Stimulated activated naive CD8-positive, alpha-beta T cell treated with anti-CD3 and anti-CD28 coated beads, Interleukin-15, Interleukin-2, amounts not matched to agents 100 ng/mL and 50 ng/mL, for 24 hours (primary cell): ENCODE data around the gene ZNF668.
"Not testable (repeated sequence)": the region's sequence is repeated elsewhere in the genome, so short reads cannot be mapped to it uniquely, and the experiment has no call there.

Source experiments
- H3K27ac Mint-ChIP-seq: one replicate; pipeline ENCODE4 v1.8.0; 2021; ENCODE audit warnings: mild to moderate bottlenecking, mixed read lengths
- H3K27me3 Mint-ChIP-seq: one replicate; pipeline ENCODE4 v1.8.0; 2021; ENCODE audit warnings: mixed read lengths
- H3K36me3 Mint-ChIP-seq: one replicate; pipeline ENCODE4 v1.8.0; 2021; ENCODE audit warnings: low read depth, mixed read lengths
- H3K4me1 Mint-ChIP-seq: one replicate; pipeline ENCODE4 v1.8.0; 2021; ENCODE audit warnings: low read depth, mixed read lengths
- H3K4me3 Mint-ChIP-seq: one replicate; pipeline ENCODE4 v1.8.0; 2021; ENCODE audit warnings: mild to moderate bottlenecking, mixed read lengths
- H3K9me3 Mint-ChIP-seq: one replicate; pipeline ENCODE4 v1.8.0; 2021; ENCODE audit warnings: mixed read lengths

Gene ZNF668

DNA sequence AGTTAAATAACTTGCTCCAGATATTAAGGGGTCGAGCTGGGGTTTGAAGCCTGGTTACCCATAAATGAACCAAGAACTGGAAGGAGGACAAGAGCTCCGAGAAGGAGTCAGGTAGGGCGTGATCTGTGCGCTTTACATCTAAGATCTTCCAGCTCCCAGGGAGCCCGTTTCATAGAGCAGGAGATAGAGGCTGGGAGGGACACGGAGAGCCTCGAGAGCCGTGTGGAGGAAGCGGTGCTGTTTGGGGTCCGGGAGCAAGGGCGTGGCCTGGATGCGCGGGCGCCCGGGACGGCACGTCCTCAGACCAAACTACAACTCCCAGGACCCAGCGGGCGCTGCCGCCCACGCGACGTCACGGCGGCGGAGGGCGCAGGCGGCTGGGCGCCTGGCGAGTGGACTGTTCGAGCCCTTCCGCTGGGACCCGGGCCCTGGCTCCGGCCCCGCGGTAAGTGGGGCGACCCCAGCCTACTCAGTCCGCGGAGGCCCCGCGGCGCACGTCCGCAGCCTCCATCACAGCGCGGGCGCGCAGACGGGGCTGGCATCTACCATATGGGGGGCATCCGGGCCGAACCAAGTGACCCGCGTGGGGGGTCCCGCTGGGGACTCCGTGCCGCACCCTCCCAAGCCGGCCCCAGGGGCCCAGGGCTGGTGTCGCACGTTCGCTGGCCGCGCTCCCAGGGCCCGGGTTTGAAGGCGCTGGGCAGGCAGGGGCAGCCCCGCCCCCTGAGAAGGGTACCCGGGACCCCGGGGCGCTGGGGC, 34.2 kb upstream of the ZNF668 start, which contains the start of gene BCKDK:
Gene BCKDK (plus strand): TSS at position 352 of the 759 bp plus-strand sequence. CDS start 838 bp downstream, outside the sequence.
- Mint-ChIP-seq H3K27me3 (no peaks in the 10 kb centered on the region), H3K9me3 (no peaks in the 10 kb centered on the region), H3K27ac (peak within 1 kb of the TSS; percentile 96), H3K4me1 (peaks cover 35% of the 10 kb centered on the region), H3K4me3 (peak within 1 kb of the TSS; percentile 89), H3K36me3 (peaks cover 20% of the 10 kb centered on the region)

GRCh38 chr16:31107465-31107867, 33.4 kb upstream of the ZNF668 start:
- Mint-ChIP-seq H3K9me3 (no peaks in the 10 kb centered on the region), H3K36me3 (peaks cover 19% of the 10 kb centered on the region), H3K27ac (peak overlapping the region; percentile 96), H3K4me3 (peak overlapping the region; percentile 89), H3K4me1 (peaks cover 35% of the 10 kb centered on the region), H3K27me3 (no peaks in the 10 kb centered on the region)

GRCh38 chr16:31106509-31107464, 32.7 kb upstream of the ZNF668 start:
- Mint-ChIP-seq H3K36me3 (peaks cover 16% of the 10 kb centered on the region), H3K27ac (peak overlapping the region; percentile 96), H3K4me1 (peaks cover 35% of the 10 kb centered on the region), H3K9me3 (no peaks in the 10 kb centered on the region), H3K4me3 (peak overlapping the region; percentile 89), H3K27me3 (no peaks in the 10 kb centered on the region)

DNA sequence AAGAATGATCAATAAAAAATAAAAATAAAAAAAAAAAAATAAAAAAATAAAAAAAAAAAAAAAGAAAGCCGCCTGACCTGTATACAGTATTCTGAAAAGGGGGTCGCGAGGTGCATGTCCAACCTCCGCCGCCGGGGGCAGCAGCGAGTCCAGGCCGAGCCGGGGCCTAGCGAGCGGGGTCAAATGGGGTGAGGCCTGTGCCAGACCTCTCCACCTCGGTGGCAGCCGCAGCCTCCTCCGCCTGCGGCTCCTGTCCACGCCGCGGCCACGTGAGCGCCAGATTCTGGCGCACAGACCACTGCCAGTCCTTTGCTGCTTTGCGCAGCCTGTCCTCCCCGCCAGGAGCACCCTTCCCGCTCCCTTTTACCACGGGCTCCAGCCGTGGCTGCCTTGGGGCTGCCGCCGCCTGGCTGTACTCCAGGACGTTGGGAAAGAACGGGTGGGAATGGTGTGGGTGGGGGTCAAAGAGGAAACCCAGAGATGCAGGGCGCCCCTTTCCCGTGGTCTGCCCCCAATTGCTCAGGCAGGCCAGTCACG, 31.7 kb upstream of the ZNF668 start:
- H3K36me3 Mint-ChIP-seq = peaks cover 10% of the 10 kb centered on the region
- peaks cover 35% of the 10 kb centered on the region for H3K4me1 Mint-ChIP-seq
- H3K27ac Mint-ChIP-seq = peak overlapping the region; percentile 66
- H3K9me3 Mint-ChIP-seq = no peaks in the 10 kb centered on the region
- H3K4me3 Mint-ChIP-seq = peak overlapping the region; percentile 33
- H3K27me3 Mint-ChIP-seq = no peaks in the 10 kb centered on the region

- H3K4me1 Mint-ChIP-seq, H3K9me3 Mint-ChIP-seq, H3K27me3 Mint-ChIP-seq, H3K27ac Mint-ChIP-seq, H3K36me3 Mint-ChIP-seq, H3K4me3 Mint-ChIP-seq: not testable (repeated sequence)
Measured at GRCh38 chr16:31100876-31101641, 27.0 kb upstream of the ZNF668 start.

GRCh38 chr16:31099860-31100638, 26.0 kb upstream of the ZNF668 start:
- Mint-ChIP-seq H3K9me3 (no peaks in the 10 kb centered on the region), H3K4me1 (peaks cover 11% of the 10 kb centered on the region)

GRCh38 chr16:31094424-31095120, 20.5 kb upstream of the ZNF668 start, which contains the start of gene VKORC1:
Gene VKORC1 (minus strand): TSS chr16:31094797. CDS start chr16:31094729, 68 bp downstream.
- Mint-ChIP-seq H3K4me1 (peaks cover 25% of the 10 kb centered on the region), H3K27ac (peak within 1 kb of the TSS; percentile 88), H3K27me3 (no peaks in the 10 kb centered on the region), H3K36me3 (peaks cover 11% of the 10 kb centered on the region), H3K9me3 (no peaks in the 10 kb centered on the region), H3K4me3 (peak within 1 kb of the TSS; percentile 91)

More at GRCh38 chr16:31099860-31100638, 26.0 kb upstream of the ZNF668 start:
- H3K4me3 Mint-ChIP-seq = no peak overlapping the region
- H3K27ac Mint-ChIP-seq = no peak overlapping the region
- H3K36me3 Mint-ChIP-seq = no peaks in the 10 kb centered on the region
- no peaks in the 10 kb centered on the region for H3K27me3 Mint-ChIP-seq

DNA sequence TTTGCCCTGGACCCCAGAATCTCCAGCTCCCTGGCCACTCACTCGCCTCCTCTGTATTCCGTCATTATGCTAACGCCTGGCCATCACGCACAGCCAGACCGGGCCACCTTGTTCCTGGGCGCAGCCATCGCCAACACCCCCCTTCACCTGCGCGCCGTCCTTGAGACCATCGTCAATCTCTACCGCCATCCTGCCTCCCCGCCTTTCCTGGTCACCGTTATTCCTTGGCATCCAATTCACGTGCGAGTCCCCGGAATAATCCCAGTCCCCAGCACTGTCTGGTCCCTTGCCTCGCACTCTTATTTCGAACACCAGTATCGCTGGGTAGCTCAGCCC, 20.0 kb upstream of the ZNF668 start:
- Mint-ChIP-seq H3K36me3 (peaks cover 14% of the 10 kb centered on the region), H3K4me3 (peak overlapping the region; percentile 91), H3K4me1 (peaks cover 25% of the 10 kb centered on the region), H3K9me3 (no peaks in the 10 kb centered on the region), H3K27ac (peak overlapping the region; percentile 88), H3K27me3 (no peaks in the 10 kb centered on the region)

DNA sequence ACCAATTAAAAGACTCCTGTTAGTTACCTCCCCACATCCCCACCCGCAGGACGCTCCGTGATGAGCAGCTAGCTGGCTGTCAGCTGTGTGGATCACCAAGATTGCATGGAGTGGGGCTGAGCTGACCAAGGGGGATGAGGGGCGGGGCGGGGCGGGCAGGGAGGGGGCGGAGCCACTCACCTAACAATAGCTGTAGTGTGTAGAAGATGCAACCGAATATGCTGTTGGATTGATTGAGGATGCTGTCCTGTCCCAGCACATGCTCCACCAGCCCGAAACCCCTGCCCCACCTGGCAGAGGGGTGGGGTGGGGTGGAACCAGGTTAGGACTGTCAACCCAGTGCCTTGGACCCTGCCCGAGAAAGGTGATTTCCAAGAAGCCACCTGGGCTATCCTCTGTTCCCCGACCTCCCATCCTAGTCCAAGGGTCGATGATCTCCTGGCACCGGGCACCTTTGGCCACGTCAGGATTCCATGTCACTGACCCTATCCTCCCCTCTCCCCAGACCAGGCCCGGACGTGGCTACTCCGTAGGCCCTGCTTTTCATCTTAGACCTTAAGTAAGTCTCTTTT, 19.2 kb upstream of the ZNF668 start:
- peaks cover 25% of the 10 kb centered on the region for H3K4me1 Mint-ChIP-seq
- no peaks in the 10 kb centered on the region for H3K9me3 Mint-ChIP-seq
- H3K36me3 Mint-ChIP-seq = peaks cover 15% of the 10 kb centered on the region
- H3K4me3 Mint-ChIP-seq = peak overlapping the region; percentile 91
- H3K27me3 Mint-ChIP-seq = no peaks in the 10 kb centered on the region
- H3K27ac Mint-ChIP-seq = peak overlapping the region; percentile 31

DNA sequence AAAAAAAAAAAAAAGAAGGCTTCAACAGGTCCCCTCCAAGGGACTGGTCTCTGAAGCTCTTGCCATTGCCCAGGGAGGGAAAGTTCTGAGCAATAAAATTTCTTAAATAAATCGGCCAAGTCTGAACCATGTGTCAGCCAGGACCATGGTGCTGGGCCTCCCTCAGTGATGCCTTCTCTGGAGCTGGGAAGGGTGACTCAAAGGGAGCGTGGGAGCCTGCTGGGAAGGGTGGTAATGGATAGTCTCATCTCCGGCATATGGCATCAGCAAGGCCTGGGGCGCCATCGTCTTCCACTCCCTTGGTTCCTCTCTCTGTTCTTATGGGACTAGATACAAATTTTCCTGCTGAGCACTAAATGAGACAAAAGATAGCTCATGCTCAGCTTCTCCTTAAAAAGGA, 18.3 kb upstream of the ZNF668 start:
- peak overlapping the region; percentile 91 for H3K4me3 Mint-ChIP-seq
- H3K9me3 Mint-ChIP-seq = no peaks in the 10 kb centered on the region
- peaks cover 25% of the 10 kb centered on the region for H3K4me1 Mint-ChIP-seq
- no peak overlapping the region for H3K27ac Mint-ChIP-seq
- H3K36me3 Mint-ChIP-seq = peaks cover 15% of the 10 kb centered on the region
- no peaks in the 10 kb centered on the region for H3K27me3 Mint-ChIP-seq

- no peak overlapping the region for H3K4me3 Mint-ChIP-seq
Measured at GRCh38 chr16:31090540-31090939, 16.5 kb upstream of the ZNF668 start.

GRCh38 chr16:31089199-31089598, 15.2 kb upstream of the ZNF668 start:
- peaks cover 15% of the 10 kb centered on the region for H3K36me3 Mint-ChIP-seq
- no peak overlapping the region for H3K4me3 Mint-ChIP-seq
- H3K27ac Mint-ChIP-seq = no peak overlapping the region
- H3K9me3 Mint-ChIP-seq = no peaks in the 10 kb centered on the region
- peaks cover 9% of the 10 kb centered on the region for H3K4me1 Mint-ChIP-seq
- no peaks in the 10 kb centered on the region for H3K27me3 Mint-ChIP-seq

More at GRCh38 chr16:31090540-31090939, 16.5 kb upstream of the ZNF668 start:
- no peaks in the 10 kb centered on the region for H3K9me3 Mint-ChIP-seq
- H3K27me3 Mint-ChIP-seq = no peaks in the 10 kb centered on the region
- H3K27ac Mint-ChIP-seq = no peak overlapping the region
- H3K4me1 Mint-ChIP-seq = peaks cover 18% of the 10 kb centered on the region
- peaks cover 15% of the 10 kb centered on the region for H3K36me3 Mint-ChIP-seq
